ENCODE measurements around the gene SNRPD3.

- TF ChIP-seq LEF1 (IDR thresholded peaks at IDR 0.05; ENCODE audit: borderline replicate concordance) (no peak), TARDBP (IDR thresholded peaks at IDR 0.05) (no peak), SUZ12 (IDR thresholded peaks at IDR 0.05) (no peak), NFRKB (IDR thresholded peaks at IDR 0.05) (no peak), SP1 (IDR thresholded peaks at IDR 0.05) (no peak), CTBP1 (IDR thresholded peaks at IDR 0.05; ENCODE audit: borderline replicate concordance) (no peak), ZNF384 (IDR thresholded peaks at IDR 0.05) (no peak)
These were observed 38.8 kb downstream of the SNRPD3 start for GRCh38 chr22:24594569-24595120.
